Fibroblast of the conjunctiva (primary cell): ENCODE data around the gene SNX7.

Experiments used
- DNase-seq: peaks from one replicate; pipeline ENCODE4 v3.0.0-alpha.2; 2010; ENCODE audit warnings: low read depth

The SNX7 gene

GRCh38 chr1:98769162-98769561 is 107.6 kb downstream of the SNX7 start:
- no peak for DNase-seq

- no peak for DNase-seq
Measured at GRCh38 chr1:98781906-98782305, 120.4 kb downstream of the SNX7 start.

GRCh38 chr1:98783821-98784220 is 122.3 kb downstream of the SNX7 start:
- DNase-seq: no peak

GRCh38 chr1:98791498-98791897 is 130.0 kb downstream of the SNX7 start:
- no peak for DNase-seq

- DNase-seq: no peak
Measured at GRCh38 chr1:98792123-98792522, 130.6 kb downstream of the SNX7 start.

- DNase-seq: no peak
Measured at GRCh38 chr1:98793136-98793535, 131.6 kb downstream of the SNX7 start.

- peak; percentile 60 for DNase-seq
Measured at GRCh38 chr1:98794196-98794886, 132.8 kb downstream of the SNX7 start.

- no peak for DNase-seq
Measured at GRCh38 chr1:98796049-98796448, 134.5 kb downstream of the SNX7 start.

GRCh38 chr1:98797506-98797905 is 136.0 kb downstream of the SNX7 start:
- DNase-seq: no peak
